A549 (cell line): ENCODE data around the gene APOBR. TPM values are rescaled to one million over a fixed set of nuclear protein-coding genes. Genes with fewer than 3 reads are reported as not detected.

ENCODE experiments used
- ATAC-seq, 2 experiments: fragments of 200-7000 bp in 1 of 2; fragments of >200 bp in 1 of 2; cut with Nextera tagmentation in 1 of 2; cut with Tn5 transposase in 1 of 2; 3 replicates each; pipeline versions ENCODE4 v1.8.0 to v1.9.1; 2018 to 2020; ENCODE audit warnings: mild to moderate bottlenecking in 1 of 2, moderate library complexity in 1 of 2
- CTCF ChIA-PET: fragments of 300-600 bp; sonication (Branson Sonifier 250); formaldehyde crosslinking; extraction: SDS; loops from one replicate; lab custom pipeline; 2021; ENCODE audit warnings: antibody characterized with exemption, inconsistent platforms; lab: Yijun Ruan, JAX
- POLR2A ChIA-PET: fragments of 350-600 bp; formaldehyde crosslinking; extraction: SDS; loops from one replicate; lab custom pipeline; 2021; ENCODE audit warnings: antibody characterized with exemption, inconsistent platforms; lab: Yijun Ruan, JAX
- DNase-seq, 2 experiments: peaks; one replicate each; pipeline versions ENCODE4 v3.0.0 to v3.0.0-alpha.2; 2011 to 2016; ENCODE audit warnings: low read depth in 1 of 2, low spot score in 1 of 2
- FAIRE-seq: peaks from 2 replicates; lab custom pipeline; 2011; peaks lifted over from hg19 to GRCh38; lab: Jason Lieb, UNC
- H3K27ac ChIP-seq, 2 experiments: fragments of >200 bp; sonication (Bioruptor Twin); formaldehyde crosslinking; 3 replicates each; pipeline ENCODE4 v1.5.1; 2016 to 2017
- H3K4me1 ChIP-seq: fragments of >200 bp; sonication (Bioruptor Twin); formaldehyde crosslinking; 3 replicates; pipeline ENCODE4 v1.6.1; 2016
- H3K4me2 ChIP-seq: fragments of >200 bp; sonication (Bioruptor Twin); formaldehyde crosslinking; 3 replicates; pipeline ENCODE4 v1.6.1; 2016
- H3K4me3 ChIP-seq: fragments of >200 bp; sonication (Bioruptor Twin); formaldehyde crosslinking; 3 replicates; pipeline ENCODE4 v1.5.1; 2016
- H3K9me3 ChIP-seq: fragments of >200 bp; sonication (Bioruptor Twin); formaldehyde crosslinking; 3 replicates; pipeline ENCODE4 v1.6.1; 2016
- CBX2 ChIP-seq: fragments of 200-600 bp; sonication (generic); IDR thresholded peaks from 2 replicates; pipeline ENCODE4 v1.6.1; 2016; ENCODE audit warnings: low read depth, mild to moderate bottlenecking, borderline replicate concordance
- CEBPB ChIP-seq, 2 experiments: fragments of >200 bp in 1 of 2; sonication (Bioruptor Twin) in 1 of 2; formaldehyde crosslinking in 1 of 2; IDR thresholded peaks; 2 replicates each; pipeline ENCODE4 v1.6.1; 2012 to 2016
- CHD4 ChIP-seq: fragments of 200-600 bp; sonication (generic); IDR thresholded peaks from 2 replicates; pipeline ENCODE4 v1.6.1; 2016; ENCODE audit warnings: antibody characterized with exemption, mild to moderate bottlenecking, borderline replicate concordance
- EP300 ChIP-seq, 2 experiments: fragments of >200 bp; sonication (Bioruptor Twin); formaldehyde crosslinking; IDR thresholded peaks; 2 replicates in 1 of 2; 3 replicates in 1 of 2; pipeline ENCODE4 v1.6.1; 2016 to 2017
- ESRRA ChIP-seq: fragments of 150-350 bp; IDR thresholded peaks from 2 replicates; pipeline ENCODE4 v1.6.1; 2014; ENCODE audit warnings: mild to moderate bottlenecking, low read length, borderline replicate concordance
- FOSL2 ChIP-seq, 2 experiments: fragments of 450-650 bp in 1 of 2; fragments of >200 bp in 1 of 2; sonication (Bioruptor Twin) in 1 of 2; formaldehyde crosslinking; IDR thresholded peaks; 2 replicates each; pipeline versions ENCODE4 v1.5.0 to v1.6.1; 2016 to 2020; ENCODE audit warnings: mild to moderate bottlenecking in 1 of 2, moderate library complexity in 1 of 2
- FOXS1 ChIP-seq: fragments of 250-450 bp; sonication (Bioruptor Pico); IDR thresholded peaks from 2 replicates; pipeline ENCODE4 v1.5.0; 2020; ENCODE audit warnings: mild to moderate bottlenecking, moderate library complexity
- HOXB13 ChIP-seq: fragments of 250-450 bp; sonication (Bioruptor Pico); IDR thresholded peaks from 2 replicates; pipeline ENCODE4 v1.5.0; 2020; ENCODE audit warnings: low read depth, mild to moderate bottlenecking, moderate library complexity
- JUN ChIP-seq, 2 experiments: fragments of >200 bp; sonication (Bioruptor Twin); formaldehyde crosslinking; IDR thresholded peaks; 2 replicates in 1 of 2; 3 replicates in 1 of 2; pipeline ENCODE4 v1.6.1; 2016 to 2017
- JUNB ChIP-seq: fragments of >200 bp; sonication (Bioruptor Twin); formaldehyde crosslinking; IDR thresholded peaks from 2 replicates; pipeline ENCODE4 v1.6.1; 2016
- MAZ ChIP-seq: fragments of 150-350 bp; IDR thresholded peaks from 2 replicates; pipeline ENCODE4 v1.6.1; 2014; ENCODE audit warnings: antibody characterized with exemption, low read depth, low read length, borderline replicate concordance
- MYC ChIP-seq: IDR thresholded peaks from 2 replicates; pipeline ENCODE4 v1.6.1; 2012; ENCODE audit warnings: mild to moderate bottlenecking, inconsistent platforms, low read length, improper control_type of control experiment, borderline replicate concordance
- NPAS2 ChIP-seq: fragments of 250-450 bp; sonication (Bioruptor Pico); IDR thresholded peaks from 2 replicates; pipeline ENCODE4 v1.8.0; 2022; ENCODE audit warnings: mild to moderate bottlenecking, moderate library complexity, borderline replicate concordance
- PBX3 ChIP-seq: IDR thresholded peaks from 2 replicates; pipeline ENCODE4 v1.6.1; 2012
- PHF8 ChIP-seq: fragments of 200-600 bp; sonication (generic); IDR thresholded peaks from 2 replicates; pipeline ENCODE4 v1.6.1; 2016; ENCODE audit warnings: low read depth, mild to moderate bottlenecking, antibody characterized with exemption, moderate library complexity, borderline replicate concordance
- POLR2AphosphoS2 ChIP-seq: conservative IDR thresholded peaks from 2 replicates; pipeline ENCODE4 v1.6.1; 2012; ENCODE audit warnings: low read length, improper control_type of control experiment, inconsistent platforms
- RAD21 ChIP-seq, 2 experiments: fragments of >200 bp in 1 of 2; sonication (Bioruptor Twin) in 1 of 2; formaldehyde crosslinking in 1 of 2; IDR thresholded peaks in 1 of 2; conservative IDR thresholded peaks in 1 of 2; 2 replicates in 1 of 2; 3 replicates in 1 of 2; pipeline ENCODE4 v1.6.1; 2012 to 2018; ENCODE audit warnings: inconsistent platforms in 1 of 2
- RARB ChIP-seq: fragments of 250-450 bp; sonication (Bioruptor Pico); IDR thresholded peaks from 2 replicates; pipeline ENCODE4 v1.8.0; 2021; ENCODE audit warnings: mild to moderate bottlenecking, moderate library complexity
- RFX5 ChIP-seq: fragments of 450-650 bp; IDR thresholded peaks from 2 replicates; pipeline ENCODE4 v1.7.1; 2014; ENCODE audit warnings: antibody characterized with exemption, mild to moderate bottlenecking, moderate library complexity
- TFCP2L1 ChIP-seq: fragments of 250-450 bp; sonication (Bioruptor Pico); IDR thresholded peaks from 2 replicates; pipeline ENCODE4 v1.5.0; 2021; ENCODE audit warnings: mild to moderate bottlenecking
- TP53 ChIP-seq: fragments of 250-450 bp; sonication (Bioruptor Pico); IDR thresholded peaks from 2 replicates; pipeline ENCODE4 v1.5.0; 2021; ENCODE audit warnings: mild to moderate bottlenecking, moderate library complexity
- ZC3H11A ChIP-seq: fragments of 450-650 bp; IDR thresholded peaks from 2 replicates; pipeline ENCODE4 v1.6.1; 2014; ENCODE audit warnings: antibody characterized with exemption, mild to moderate bottlenecking
- ZNF302 ChIP-seq: fragments of 250-450 bp; sonication (Bioruptor Pico); IDR thresholded peaks from 2 replicates; pipeline ENCODE4 v1.9.0; 2021; ENCODE audit warnings: inconsistent platforms, mild to moderate bottlenecking, moderate library complexity
- WGBS: methylation state at CpG from one replicate; pipeline ENCODE4 v1.1.6; 2017; ENCODE audit errors: missing lambda C conversion rate; 5-methylcytosine and 5-hydroxymethylcytosine counted together
- polyA plus RNA-seq, 4 experiments: library from polyadenylated mRNA; depleted of rRNA in 3 of 4; stranded (reverse); fragments of >200 nt; fragmentation: RNase III in 1 of 4; extraction: RNeasy Plus Mini Kit Qiagen cat#74134 plus additional on column Dnase treatment in 1 of 4; gene quantifications; 2 replicates in 3 of 4; 3 replicates in 1 of 4; pipeline ENCODE4 v1.2.3, GENCODE V29; 2011 to 2017
- TF ChIP-seq, protein P1 (sequence below): IDR thresholded peaks from 2 replicates; pipeline ENCODE4 v1.6.1; 2012; ENCODE audit warnings: low read depth, borderline replicate concordance
- TF ChIP-seq, protein P2 (sequence below): fragments of >200 bp; sonication (Bioruptor Twin); formaldehyde crosslinking; IDR thresholded peaks from 3 replicates; pipeline ENCODE4 v1.5.1; 2016
- TF ChIP-seq, protein P3 (sequence below): fragments of 250-450 bp; sonication (Bioruptor Pico); IDR thresholded peaks from 2 replicates; pipeline ENCODE4 v1.5.0; 2021; ENCODE audit warnings: mild to moderate bottlenecking, moderate library complexity, borderline replicate concordance
- TF ChIP-seq, protein P4 (sequence below): fragments of 450-650 bp; IDR thresholded peaks from 2 replicates; pipeline ENCODE4 v1.6.1; 2014; ENCODE audit warnings: antibody characterized with exemption
- TF ChIP-seq, protein P5 (sequence below): fragments of >200 bp; sonication (Bioruptor Twin); formaldehyde crosslinking; IDR thresholded peaks from 2 replicates; pipeline ENCODE4 v1.6.1; 2016

APOBR gene
- polyA plus RNA-seq, 2 of the 4 experiments (the other 2 are of a cell fraction): 0.01 to 0.08 TPM

- no peak for TF ChIP-seq PBX3
Observed at GRCh38 chr16:28491970-28492474, 2.4 kb upstream of the APOBR start, which contains the start of gene CLN3 (continued).

DNA sequence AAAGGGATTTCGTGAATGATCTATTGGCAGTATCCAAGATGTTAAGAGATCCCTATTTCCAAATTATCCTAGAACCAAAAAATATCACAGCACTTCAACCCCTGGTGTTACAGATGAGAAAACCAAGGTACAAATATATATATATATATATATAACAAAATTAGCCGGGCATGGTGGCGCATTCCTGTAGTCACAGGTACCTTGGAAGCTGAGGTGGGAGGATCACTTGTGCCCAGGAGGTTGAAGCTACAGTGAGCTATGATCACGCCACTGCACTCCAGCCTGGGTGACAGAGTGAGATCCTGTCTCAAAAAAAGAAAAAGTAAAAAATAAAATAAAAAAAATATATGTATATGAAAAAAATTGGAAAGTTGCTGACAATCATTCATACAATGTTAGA, 1.9 kb upstream of the APOBR start:
- CTCF ChIA-PET: interaction anchor here (0.6 to 2.1 kb wide), 3 partner anchors 35 to 171 kb away, joined by 3 to 8 read pairs (median 5); no protein-coding TSS in a partner anchor
- peak overlapping the region; percentile 86 for H3K4me2 ChIP-seq

GRCh38 chr16:28495098-28495793, 803 bp downstream of the APOBR start:
- ChIA-PET CTCF (no interaction called here), POLR2A (interaction anchor here (0.7 kb wide), 1 partner anchor 8 kb away, joined by 3 read pairs; no protein-coding TSS in a partner anchor)
- 87% methylated on average over 13 of the region's 13 CpGs for WGBS
- no peak for FAIRE-seq
- 0 out of 6 replicates have a peak overlapping the region, but pooled peaks of 1 of the 2 experiments have one; percentile 22 for H3K27ac ChIP-seq
- DNase-seq: no peak
- no peak overlapping the region for H3K4me2 ChIP-seq
- H3K4me1 ChIP-seq: peaks cover 6% of the 10 kb centered on the region; the same call in 1 of the 3 replicates
- H3K9me3 ChIP-seq: no peaks in the 10 kb centered on the region
- H3K4me3 ChIP-seq: no peak overlapping the region
- ATAC-seq: no peak
- TF ChIP-seq TP53 (CRISPR knock-in tag): no peak
- no peak for TF ChIP-seq CBX2
- no peak for TF ChIP-seq POLR2AphosphoS2
- TF ChIP-seq ESRRA: no peak
- TF ChIP-seq, protein P1, sequence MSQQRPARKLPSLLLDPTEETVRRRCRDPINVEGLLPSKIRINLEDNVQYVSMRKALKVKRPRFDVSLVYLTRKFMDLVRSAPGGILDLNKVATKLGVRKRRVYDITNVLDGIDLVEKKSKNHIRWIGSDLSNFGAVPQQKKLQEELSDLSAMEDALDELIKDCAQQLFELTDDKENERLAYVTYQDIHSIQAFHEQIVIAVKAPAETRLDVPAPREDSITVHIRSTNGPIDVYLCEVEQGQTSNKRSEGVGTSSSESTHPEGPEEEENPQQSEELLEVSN: no peak
- TF ChIP-seq NPAS2: no peak
- TF ChIP-seq JUN (IDR thresholded peaks at IDR 0.05): no peak
- no peak for TF ChIP-seq CHD4
- no peak for TF ChIP-seq MYC
- TF ChIP-seq, protein P2, sequence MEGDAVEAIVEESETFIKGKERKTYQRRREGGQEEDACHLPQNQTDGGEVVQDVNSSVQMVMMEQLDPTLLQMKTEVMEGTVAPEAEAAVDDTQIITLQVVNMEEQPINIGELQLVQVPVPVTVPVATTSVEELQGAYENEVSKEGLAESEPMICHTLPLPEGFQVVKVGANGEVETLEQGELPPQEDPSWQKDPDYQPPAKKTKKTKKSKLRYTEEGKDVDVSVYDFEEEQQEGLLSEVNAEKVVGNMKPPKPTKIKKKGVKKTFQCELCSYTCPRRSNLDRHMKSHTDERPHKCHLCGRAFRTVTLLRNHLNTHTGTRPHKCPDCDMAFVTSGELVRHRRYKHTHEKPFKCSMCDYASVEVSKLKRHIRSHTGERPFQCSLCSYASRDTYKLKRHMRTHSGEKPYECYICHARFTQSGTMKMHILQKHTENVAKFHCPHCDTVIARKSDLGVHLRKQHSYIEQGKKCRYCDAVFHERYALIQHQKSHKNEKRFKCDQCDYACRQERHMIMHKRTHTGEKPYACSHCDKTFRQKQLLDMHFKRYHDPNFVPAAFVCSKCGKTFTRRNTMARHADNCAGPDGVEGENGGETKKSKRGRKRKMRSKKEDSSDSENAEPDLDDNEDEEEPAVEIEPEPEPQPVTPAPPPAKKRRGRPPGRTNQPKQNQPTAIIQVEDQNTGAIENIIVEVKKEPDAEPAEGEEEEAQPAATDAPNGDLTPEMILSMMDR: no peak
- no peak for TF ChIP-seq HOXB13
- TF ChIP-seq, protein P3, sequence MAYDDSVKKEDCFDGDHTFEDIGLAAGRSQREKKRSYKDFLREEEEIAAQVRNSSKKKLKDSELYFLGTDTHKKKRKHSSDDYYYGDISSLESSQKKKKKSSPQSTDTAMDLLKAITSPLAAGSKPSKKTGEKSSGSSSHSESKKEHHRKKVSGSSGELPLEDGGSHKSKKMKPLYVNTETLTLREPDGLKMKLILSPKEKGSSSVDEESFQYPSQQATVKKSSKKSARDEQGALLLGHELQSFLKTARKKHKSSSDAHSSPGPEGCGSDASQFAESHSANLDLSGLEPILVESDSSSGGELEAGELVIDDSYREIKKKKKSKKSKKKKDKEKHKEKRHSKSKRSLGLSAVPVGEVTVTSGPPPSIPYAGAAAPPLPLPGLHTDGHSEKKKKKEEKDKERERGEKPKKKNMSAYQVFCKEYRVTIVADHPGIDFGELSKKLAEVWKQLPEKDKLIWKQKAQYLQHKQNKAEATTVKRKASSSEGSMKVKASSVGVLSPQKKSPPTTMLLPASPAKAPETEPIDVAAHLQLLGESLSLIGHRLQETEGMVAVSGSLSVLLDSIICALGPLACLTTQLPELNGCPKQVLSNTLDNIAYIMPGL (CRISPR knock-in tag): no peak
- TF ChIP-seq MAZ: no peak
- TF ChIP-seq PHF8: no peak
- TF ChIP-seq CEBPB (IDR thresholded peaks at IDR 0.05): no peak
- TF ChIP-seq RAD21 (conservative IDR thresholded peaks at IDR 0.05 in 1 of 2, IDR thresholded peaks at IDR 0.05 in 1 of 2): no peak
- TF ChIP-seq, protein P4, sequence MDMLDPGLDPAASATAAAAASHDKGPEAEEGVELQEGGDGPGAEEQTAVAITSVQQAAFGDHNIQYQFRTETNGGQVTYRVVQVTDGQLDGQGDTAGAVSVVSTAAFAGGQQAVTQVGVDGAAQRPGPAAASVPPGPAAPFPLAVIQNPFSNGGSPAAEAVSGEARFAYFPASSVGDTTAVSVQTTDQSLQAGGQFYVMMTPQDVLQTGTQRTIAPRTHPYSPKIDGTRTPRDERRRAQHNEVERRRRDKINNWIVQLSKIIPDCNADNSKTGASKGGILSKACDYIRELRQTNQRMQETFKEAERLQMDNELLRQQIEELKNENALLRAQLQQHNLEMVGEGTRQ: no peak

More for the DNA sequence above, 1.9 kb upstream of the APOBR start:
- 55% methylated on average over 4 of the region's 4 CpGs for WGBS
- ATAC-seq: no peak
- Histone ChIP-seq H3K27ac (peak overlapping the region; percentile 94 to 98), H3K4me1 (peaks cover 6% of the 10 kb centered on the region; the same call in 1 of the 3 replicates), H3K4me3 (peak overlapping the region; percentile 68; the same call in 2 of the 3 replicates), H3K9me3 (no peaks in the 10 kb centered on the region)
- DNase-seq: no peak
- FAIRE-seq: no peak
- no peak for TF ChIP-seq FOSL2 (IDR thresholded peaks at IDR 0.05)
- TF ChIP-seq FOSL2 (CRISPR knock-in tag; IDR thresholded peaks at IDR 0.05): no peak
- TF ChIP-seq, protein P5, sequence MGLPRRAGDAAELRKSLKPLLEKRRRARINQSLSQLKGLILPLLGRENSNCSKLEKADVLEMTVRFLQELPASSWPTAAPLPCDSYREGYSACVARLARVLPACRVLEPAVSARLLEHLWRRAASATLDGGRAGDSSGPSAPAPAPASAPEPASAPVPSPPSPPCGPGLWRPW: no peak
- TF ChIP-seq JUN (IDR thresholded peaks at IDR 0.05): no peak
- TF ChIP-seq ESRRA: no peak
- TF ChIP-seq TFCP2L1: no peak
- TF ChIP-seq FOXS1: no peak
- no peak for TF ChIP-seq ZNF302 (CRISPR knock-in tag)
- no peak for TF ChIP-seq RFX5
- no peak for TF ChIP-seq JUNB
- no peak for TF ChIP-seq CBX2
- TF ChIP-seq HOXB13: no peak
- TF ChIP-seq, protein P4: no peak
- no peak for TF ChIP-seq EP300 (IDR thresholded peaks at IDR 0.05)
- no peak for TF ChIP-seq RARB (CRISPR knock-in tag)
- no peak for TF ChIP-seq ZC3H11A
- POLR2A ChIA-PET: interaction anchor here (0.7 kb wide), 1 partner anchor 311 kb away, joined by 4 read pairs; no protein-coding TSS in a partner anchor
